ENCODE data around the gene FGF3. TPM values are rescaled to one million over a fixed set of nuclear protein-coding genes. Genes with fewer than 3 reads are reported as not detected.

FGF3 gene
- polyA plus RNA-seq, 1 of the 3 experiments (the other 2 are of a cell fraction) = not detected

DNA sequence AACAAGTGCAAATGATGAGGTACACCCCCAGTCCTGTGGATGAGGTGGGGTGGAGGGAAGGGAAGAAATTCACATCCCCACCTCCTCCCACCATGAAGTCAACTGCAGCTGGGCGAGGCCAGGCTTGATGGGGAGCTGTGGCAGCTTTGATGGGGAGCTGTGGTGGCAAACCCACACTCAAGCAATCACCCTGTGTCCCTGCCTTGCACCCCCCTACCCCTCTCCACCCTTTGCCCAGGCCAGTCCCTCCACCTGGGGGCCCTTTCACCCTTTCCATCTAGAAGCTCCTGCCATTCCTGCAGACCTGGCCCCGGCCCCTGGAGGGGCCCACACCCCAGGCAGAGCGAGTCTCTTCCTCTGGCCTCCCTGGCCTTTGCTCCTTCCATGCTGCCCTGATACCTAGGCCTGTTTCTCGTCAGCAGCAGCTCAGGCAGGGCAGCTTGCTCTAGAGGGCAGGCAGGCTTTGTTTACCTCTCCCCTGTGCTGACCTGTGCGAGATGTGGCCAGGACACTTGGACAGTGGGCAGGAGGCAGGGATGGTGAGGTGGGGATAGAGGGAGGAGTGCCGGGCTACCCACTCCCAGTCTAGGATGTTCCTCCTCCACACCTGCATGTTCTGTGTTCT, 4.5 kb upstream of the FGF3 start:
- no peak for DNase-seq
- peaks cover 26% of the 10 kb centered on the region for H3K27me3 ChIP-seq (ENCODE audit: insufficient read depth)
- CTCF ChIA-PET = interaction anchor here (1.0 kb wide), 2 partner anchors 14 to 119 kb away, joined by 3 to 4 read pairs; no protein-coding TSS in a partner anchor

More for the DNA sequence above, 4.5 kb upstream of the FGF3 start:
- no peak overlapping the region for H2AFZ ChIP-seq (ENCODE audit: low read depth)
- no peak overlapping the region for H3K9ac ChIP-seq
- H3K4me3 ChIP-seq (ENCODE audit: low read depth in 2 of 2, low read length in 1 of 2) = no peak overlapping the region
- no peaks in the 10 kb centered on the region for H3K79me2 ChIP-seq (ENCODE audit: insufficient read depth)
- no peak overlapping the region for H3K4me2 ChIP-seq
- H3K9me2 ChIP-seq = no peaks in the 10 kb centered on the region
- WGBS (ENCODE audit: low lambda C conversion rate) = 60% methylated on average over 4 of the region's 6 CpGs
- no peaks in the 10 kb centered on the region for H3K9me3 ChIP-seq
- POLR2A ChIA-PET = no interaction called here
- no peaks in the 10 kb centered on the region; a peak in 1 of 4 replicates for H3K4me1 ChIP-seq (ENCODE audit: control insufficient read depth in 1 of 2, insufficient read depth in 2 of 2, low read depth in 1 of 2, low read length in 1 of 2)
- no peaks in the 10 kb centered on the region for H3K36me3 ChIP-seq (replicated peaks in 1 of 2; ENCODE audit: control insufficient read depth in 1 of 2, insufficient read depth in 2 of 2, low read length in 1 of 2)
- H3F3A ChIP-seq (replicated peaks; ENCODE audit: insufficient read depth) = no peaks in the 10 kb centered on the region
- TF ChIP-seq EZH2phosphoT487 (IDR thresholded peaks at IDR 0.05; ENCODE audit: borderline replicate concordance, low read depth) (no peak), ELF1 (IDR thresholded peaks at IDR 0.05) (no peak), RXRA (IDR thresholded peaks at IDR 0.05; ENCODE audit: borderline replicate concordance, low read depth) (no peak), RAD21 (IDR thresholded peaks at IDR 0.05; ENCODE audit: low read length) (no peak), MXI1 (IDR thresholded peaks at IDR 0.05; ENCODE audit: low read depth, low read length) (no peak), FOXM1 (IDR thresholded peaks at IDR 0.05; ENCODE audit: low read depth) (no peak), FOXJ3 (CRISPR knock-in tag; IDR thresholded peaks at IDR 0.05) (no peak)
- TF ChIP-seq, protein P1, sequence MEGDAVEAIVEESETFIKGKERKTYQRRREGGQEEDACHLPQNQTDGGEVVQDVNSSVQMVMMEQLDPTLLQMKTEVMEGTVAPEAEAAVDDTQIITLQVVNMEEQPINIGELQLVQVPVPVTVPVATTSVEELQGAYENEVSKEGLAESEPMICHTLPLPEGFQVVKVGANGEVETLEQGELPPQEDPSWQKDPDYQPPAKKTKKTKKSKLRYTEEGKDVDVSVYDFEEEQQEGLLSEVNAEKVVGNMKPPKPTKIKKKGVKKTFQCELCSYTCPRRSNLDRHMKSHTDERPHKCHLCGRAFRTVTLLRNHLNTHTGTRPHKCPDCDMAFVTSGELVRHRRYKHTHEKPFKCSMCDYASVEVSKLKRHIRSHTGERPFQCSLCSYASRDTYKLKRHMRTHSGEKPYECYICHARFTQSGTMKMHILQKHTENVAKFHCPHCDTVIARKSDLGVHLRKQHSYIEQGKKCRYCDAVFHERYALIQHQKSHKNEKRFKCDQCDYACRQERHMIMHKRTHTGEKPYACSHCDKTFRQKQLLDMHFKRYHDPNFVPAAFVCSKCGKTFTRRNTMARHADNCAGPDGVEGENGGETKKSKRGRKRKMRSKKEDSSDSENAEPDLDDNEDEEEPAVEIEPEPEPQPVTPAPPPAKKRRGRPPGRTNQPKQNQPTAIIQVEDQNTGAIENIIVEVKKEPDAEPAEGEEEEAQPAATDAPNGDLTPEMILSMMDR (IDR thresholded peaks at IDR 0.05) = no peak
- TF ChIP-seq, protein P2, sequence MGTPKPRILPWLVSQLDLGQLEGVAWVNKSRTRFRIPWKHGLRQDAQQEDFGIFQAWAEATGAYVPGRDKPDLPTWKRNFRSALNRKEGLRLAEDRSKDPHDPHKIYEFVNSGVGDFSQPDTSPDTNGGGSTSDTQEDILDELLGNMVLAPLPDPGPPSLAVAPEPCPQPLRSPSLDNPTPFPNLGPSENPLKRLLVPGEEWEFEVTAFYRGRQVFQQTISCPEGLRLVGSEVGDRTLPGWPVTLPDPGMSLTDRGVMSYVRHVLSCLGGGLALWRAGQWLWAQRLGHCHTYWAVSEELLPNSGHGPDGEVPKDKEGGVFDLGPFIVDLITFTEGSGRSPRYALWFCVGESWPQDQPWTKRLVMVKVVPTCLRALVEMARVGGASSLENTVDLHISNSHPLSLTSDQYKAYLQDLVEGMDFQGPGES (IDR thresholded peaks at IDR 0.05; ENCODE audit: low read depth, low read length) = no peak
- TF ChIP-seq, protein P3, sequence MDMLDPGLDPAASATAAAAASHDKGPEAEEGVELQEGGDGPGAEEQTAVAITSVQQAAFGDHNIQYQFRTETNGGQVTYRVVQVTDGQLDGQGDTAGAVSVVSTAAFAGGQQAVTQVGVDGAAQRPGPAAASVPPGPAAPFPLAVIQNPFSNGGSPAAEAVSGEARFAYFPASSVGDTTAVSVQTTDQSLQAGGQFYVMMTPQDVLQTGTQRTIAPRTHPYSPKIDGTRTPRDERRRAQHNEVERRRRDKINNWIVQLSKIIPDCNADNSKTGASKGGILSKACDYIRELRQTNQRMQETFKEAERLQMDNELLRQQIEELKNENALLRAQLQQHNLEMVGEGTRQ (IDR thresholded peaks at IDR 0.05; ENCODE audit: borderline replicate concordance, low read depth, low read length) = no peak
- TF ChIP-seq, protein P4, sequence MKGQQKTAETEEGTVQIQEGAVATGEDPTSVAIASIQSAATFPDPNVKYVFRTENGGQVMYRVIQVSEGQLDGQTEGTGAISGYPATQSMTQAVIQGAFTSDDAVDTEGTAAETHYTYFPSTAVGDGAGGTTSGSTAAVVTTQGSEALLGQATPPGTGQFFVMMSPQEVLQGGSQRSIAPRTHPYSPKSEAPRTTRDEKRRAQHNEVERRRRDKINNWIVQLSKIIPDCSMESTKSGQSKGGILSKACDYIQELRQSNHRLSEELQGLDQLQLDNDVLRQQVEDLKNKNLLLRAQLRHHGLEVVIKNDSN (IDR thresholded peaks at IDR 0.05; ENCODE audit: borderline replicate concordance, low read depth) = no peak
- H3K27ac ChIP-seq (ENCODE audit: low read depth in 2 of 2, low read length in 1 of 2) = no peak overlapping the region
- H4K20me1 ChIP-seq (ENCODE audit: insufficient read depth) = no peaks in the 10 kb centered on the region
